ENCODE measurements around the gene NTN3. TPM values are rescaled to one million over a fixed set of nuclear protein-coding genes. Genes with fewer than 3 reads are reported as not detected.

Gene NTN3
- total and polyA plus RNA-seq, 2 experiments from 2014 or later, result 2.4 to 4.8 TPM

DNA sequence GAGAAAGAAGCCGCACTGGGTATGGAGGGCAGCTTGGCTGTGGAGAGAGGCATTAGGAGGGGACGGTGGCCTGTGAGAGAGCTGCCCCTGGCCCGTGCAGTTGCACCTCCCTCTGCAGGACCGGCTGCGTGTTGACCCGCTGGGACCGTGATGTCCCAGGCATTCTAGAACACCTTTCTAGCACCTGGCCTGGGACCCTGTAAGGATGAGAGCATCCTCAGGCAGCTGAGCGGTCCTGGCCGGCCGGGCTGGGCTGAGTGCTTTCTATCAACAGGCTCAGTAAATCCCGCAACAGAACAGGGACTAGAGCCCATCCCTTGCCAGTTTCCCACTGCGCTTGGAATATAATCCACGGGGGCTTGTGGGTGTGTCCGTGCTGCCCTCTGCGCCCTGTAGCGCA is 18.5 kb downstream of the NTN3 start:
- TF ChIP-seq, protein P1, sequence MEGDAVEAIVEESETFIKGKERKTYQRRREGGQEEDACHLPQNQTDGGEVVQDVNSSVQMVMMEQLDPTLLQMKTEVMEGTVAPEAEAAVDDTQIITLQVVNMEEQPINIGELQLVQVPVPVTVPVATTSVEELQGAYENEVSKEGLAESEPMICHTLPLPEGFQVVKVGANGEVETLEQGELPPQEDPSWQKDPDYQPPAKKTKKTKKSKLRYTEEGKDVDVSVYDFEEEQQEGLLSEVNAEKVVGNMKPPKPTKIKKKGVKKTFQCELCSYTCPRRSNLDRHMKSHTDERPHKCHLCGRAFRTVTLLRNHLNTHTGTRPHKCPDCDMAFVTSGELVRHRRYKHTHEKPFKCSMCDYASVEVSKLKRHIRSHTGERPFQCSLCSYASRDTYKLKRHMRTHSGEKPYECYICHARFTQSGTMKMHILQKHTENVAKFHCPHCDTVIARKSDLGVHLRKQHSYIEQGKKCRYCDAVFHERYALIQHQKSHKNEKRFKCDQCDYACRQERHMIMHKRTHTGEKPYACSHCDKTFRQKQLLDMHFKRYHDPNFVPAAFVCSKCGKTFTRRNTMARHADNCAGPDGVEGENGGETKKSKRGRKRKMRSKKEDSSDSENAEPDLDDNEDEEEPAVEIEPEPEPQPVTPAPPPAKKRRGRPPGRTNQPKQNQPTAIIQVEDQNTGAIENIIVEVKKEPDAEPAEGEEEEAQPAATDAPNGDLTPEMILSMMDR (IDR thresholded peaks at IDR 0.05; ENCODE audit: poor library complexity), result no peak
- TF ChIP-seq EZH2phosphoT487 (IDR thresholded peaks at IDR 0.05; ENCODE audit: low read depth, severe bottlenecking, unreplicated experiment), result no peak
- TF ChIP-seq EZH2 (IDR thresholded peaks at IDR 0.05; ENCODE audit: borderline replicate concordance), result no peak
- no peak overlapping the region for H2AFZ ChIP-seq
- 94% methylated on average over 16 of the region's 16 CpGs for WGBS (ENCODE audit: low lambda C conversion rate, missing lambda C conversion rate)
- H3K4me1 ChIP-seq (ENCODE audit: insufficient read depth), result peaks cover 2% of the 10 kb centered on the region
- H4K20me1 ChIP-seq (ENCODE audit: insufficient read depth, poor library complexity, severe bottlenecking), result peaks cover 6% of the 10 kb centered on the region
- H3K4me2 ChIP-seq, result no peak overlapping the region
- H3K4me3 ChIP-seq, result no peak overlapping the region
- no peaks in the 10 kb centered on the region for H3K36me3 ChIP-seq (replicated peaks; ENCODE audit: insufficient read depth, low read depth)
- H3K79me2 ChIP-seq, result peaks cover 69% of the 10 kb centered on the region
- H3K27ac ChIP-seq, result no peak overlapping the region
- no peaks in the 10 kb centered on the region for H3K27me3 ChIP-seq
- no peak for DNase-seq (ENCODE audit: low spot score)
- no peaks in the 10 kb centered on the region for H3K9me2 ChIP-seq (replicated peaks; ENCODE audit: insufficient read depth)
- H3K9me3 ChIP-seq (ENCODE audit: low read depth), result no peaks in the 10 kb centered on the region

DNA sequence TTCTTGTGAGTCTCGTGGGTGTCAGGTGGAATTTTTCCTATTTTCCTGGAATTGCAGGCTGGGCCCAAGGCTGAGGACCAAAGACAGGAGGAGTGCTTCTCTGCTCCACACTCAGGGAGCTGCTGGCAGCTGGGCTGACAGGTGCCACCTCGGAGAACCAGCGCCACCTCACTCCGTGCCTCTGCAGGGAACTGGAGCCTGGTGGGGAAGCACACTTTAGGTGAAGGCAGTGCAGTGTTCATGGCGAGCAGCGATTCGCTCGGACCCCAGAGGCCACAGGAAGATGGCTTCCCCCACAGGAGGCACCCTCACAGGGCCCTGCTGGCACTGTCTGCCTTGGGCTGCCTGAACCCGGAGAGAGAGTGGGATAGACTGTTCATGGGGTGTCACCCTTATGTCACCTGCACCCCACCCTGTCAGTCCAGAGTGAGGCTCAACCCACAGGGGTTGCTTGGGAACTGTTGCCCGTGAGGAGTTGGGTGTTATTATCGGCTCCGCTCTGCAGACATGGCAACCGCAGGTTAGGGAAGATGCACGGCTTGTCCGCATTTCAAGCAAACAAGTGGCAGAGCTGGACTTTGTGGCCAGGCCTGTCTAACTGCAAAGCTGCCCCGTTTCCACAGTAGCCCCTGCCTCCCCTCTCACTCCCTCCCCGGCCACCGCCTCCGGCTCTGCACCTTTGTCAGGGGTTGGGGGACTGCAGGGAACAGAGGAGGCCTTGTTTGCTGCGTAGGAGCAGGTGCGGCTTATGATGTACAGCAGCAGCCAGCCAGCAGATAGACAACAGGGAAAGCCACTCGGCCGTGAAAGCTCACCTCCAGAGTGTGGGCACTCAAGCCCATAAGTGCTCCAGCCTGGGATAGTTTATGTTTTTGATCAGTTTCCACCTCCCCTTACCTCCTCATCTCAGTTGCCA is 19.4 kb downstream of the NTN3 start:
- Histone ChIP-seq H3K27me3 (no peaks in the 10 kb centered on the region), H2AFZ (no peak overlapping the region), H4K20me1 (ENCODE audit: insufficient read depth, poor library complexity, severe bottlenecking) (peaks cover 6% of the 10 kb centered on the region), H3K36me3 (replicated peaks; ENCODE audit: insufficient read depth, low read depth) (no peaks in the 10 kb centered on the region), H3K4me3 (no peak overlapping the region), H3K27ac (no peak overlapping the region), H3K9me3 (ENCODE audit: low read depth) (no peaks in the 10 kb centered on the region), H3K4me1 (ENCODE audit: insufficient read depth) (no peaks in the 10 kb centered on the region), H3K4me2 (no peak overlapping the region), H3K9me2 (replicated peaks; ENCODE audit: insufficient read depth) (no peaks in the 10 kb centered on the region), H3K79me2 (peaks cover 68% of the 10 kb centered on the region)
- 91% methylated on average over 22 of the region's 23 CpGs for WGBS (ENCODE audit: low lambda C conversion rate, missing lambda C conversion rate)
- DNase-seq (ENCODE audit: low spot score), result no peak
- TF ChIP-seq EZH2 (IDR thresholded peaks at IDR 0.05; ENCODE audit: borderline replicate concordance) (no peak), EZH2phosphoT487 (IDR thresholded peaks at IDR 0.05; ENCODE audit: low read depth, severe bottlenecking, unreplicated experiment) (no peak)
- TF ChIP-seq, protein P1 (IDR thresholded peaks at IDR 0.05; ENCODE audit: poor library complexity), result no peak

DNA sequence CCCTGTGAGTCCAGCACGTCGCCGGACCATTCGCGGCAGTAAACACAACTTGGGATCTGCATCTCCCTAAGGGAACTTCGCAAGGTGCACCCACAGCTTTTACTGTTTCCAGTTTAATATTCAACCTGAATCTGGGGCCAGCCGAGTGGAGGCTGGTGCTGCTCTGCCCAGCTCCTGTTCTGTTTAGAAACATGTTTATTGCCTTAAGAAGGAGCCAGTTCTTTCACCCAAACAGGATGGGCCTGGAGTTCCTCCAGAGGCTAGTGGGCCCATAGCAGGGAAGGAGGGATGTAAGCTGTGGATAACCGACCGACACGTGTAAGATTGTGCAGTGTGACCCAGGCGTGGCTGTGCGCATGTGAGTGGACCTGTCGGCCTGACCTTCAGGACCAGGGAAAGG is 21.2 kb downstream of the NTN3 start:
- Histone ChIP-seq H3K4me2 (no peak overlapping the region), H3K27me3 (no peaks in the 10 kb centered on the region), H3K9me2 (replicated peaks; ENCODE audit: insufficient read depth) (no peaks in the 10 kb centered on the region), H3K9me3 (ENCODE audit: low read depth) (no peaks in the 10 kb centered on the region), H3K4me1 (ENCODE audit: insufficient read depth) (no peaks in the 10 kb centered on the region), H4K20me1 (ENCODE audit: insufficient read depth, poor library complexity, severe bottlenecking) (peaks cover 6% of the 10 kb centered on the region), H3K36me3 (replicated peaks; ENCODE audit: insufficient read depth, low read depth) (no peaks in the 10 kb centered on the region), H3K27ac (no peak overlapping the region), H2AFZ (no peak overlapping the region), H3K79me2 (peaks cover 54% of the 10 kb centered on the region), H3K4me3 (no peak overlapping the region)
- DNase-seq (ENCODE audit: low spot score), result no peak
- 77% methylated on average over 13 of the region's 13 CpGs for WGBS (ENCODE audit: low lambda C conversion rate, missing lambda C conversion rate)
- no peak for TF ChIP-seq EZH2phosphoT487 (IDR thresholded peaks at IDR 0.05; ENCODE audit: low read depth, severe bottlenecking, unreplicated experiment)

DNA sequence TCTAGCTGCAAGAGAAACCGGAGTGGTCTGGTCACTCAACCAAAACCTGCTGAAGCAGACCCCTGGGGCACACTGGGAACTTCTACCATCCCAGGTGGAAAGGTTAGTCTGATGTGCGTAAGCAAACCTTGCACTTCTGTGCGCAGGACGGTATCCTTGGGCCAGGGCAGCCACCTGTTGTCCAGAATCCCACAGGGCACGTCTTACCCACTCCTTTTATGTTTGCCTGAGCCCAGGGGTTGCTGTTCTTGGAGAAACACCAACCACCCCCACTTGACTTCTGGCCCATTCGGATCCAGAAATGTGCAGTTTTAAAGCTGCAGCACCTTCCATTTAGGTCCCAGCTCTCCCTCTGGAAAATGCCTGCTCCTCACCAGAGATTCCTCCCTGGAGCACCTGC is 22.5 kb downstream of the NTN3 start:
- Histone ChIP-seq H4K20me1 (ENCODE audit: insufficient read depth, poor library complexity, severe bottlenecking) (peaks cover 6% of the 10 kb centered on the region), H3K4me3 (no peak overlapping the region), H3K4me1 (ENCODE audit: insufficient read depth) (no peaks in the 10 kb centered on the region), H2AFZ (no peak overlapping the region), H3K4me2 (no peak overlapping the region), H3K9me2 (replicated peaks; ENCODE audit: insufficient read depth) (no peaks in the 10 kb centered on the region), H3K27ac (no peak overlapping the region), H3K9me3 (ENCODE audit: low read depth) (no peaks in the 10 kb centered on the region), H3K27me3 (no peaks in the 10 kb centered on the region), H3K79me2 (peaks cover 41% of the 10 kb centered on the region), H3K36me3 (replicated peaks; ENCODE audit: insufficient read depth, low read depth) (no peaks in the 10 kb centered on the region)
- DNase-seq (ENCODE audit: low spot score), result no peak
- TF ChIP-seq EZH2phosphoT487 (IDR thresholded peaks at IDR 0.05; ENCODE audit: low read depth, severe bottlenecking, unreplicated experiment) (no peak), EZH2 (IDR thresholded peaks at IDR 0.05; ENCODE audit: borderline replicate concordance) (no peak)
- TF ChIP-seq, protein P1 (IDR thresholded peaks at IDR 0.05; ENCODE audit: poor library complexity), result no peak
- 96% methylated on average over 6 of the region's 6 CpGs for WGBS (ENCODE audit: low lambda C conversion rate, missing lambda C conversion rate)

All from hepatocyte (in vitro differentiated cells).